Inferior parietal cortex (tissue), 1 donor: ENCODE data around the gene RTN4RL2.
A peak's percentile ranks its signal among the peaks of the same experiment; 100 is the strongest.
"Not testable (repeated sequence)": the region's sequence is repeated elsewhere in the genome, so short reads cannot be mapped to it uniquely, and the experiment has no call there.

Experiments used
- DNase-seq: peaks from one replicate; pipeline ENCODE4 v3.0.0-alpha.2; 2016; ENCODE audit errors: extremely low spot score

RTN4RL2 gene

GRCh38 chr11:57432714-57433163 is 27.6 kb upstream of the RTN4RL2 start:
- DNase-seq: peak; percentile 30

DNA sequence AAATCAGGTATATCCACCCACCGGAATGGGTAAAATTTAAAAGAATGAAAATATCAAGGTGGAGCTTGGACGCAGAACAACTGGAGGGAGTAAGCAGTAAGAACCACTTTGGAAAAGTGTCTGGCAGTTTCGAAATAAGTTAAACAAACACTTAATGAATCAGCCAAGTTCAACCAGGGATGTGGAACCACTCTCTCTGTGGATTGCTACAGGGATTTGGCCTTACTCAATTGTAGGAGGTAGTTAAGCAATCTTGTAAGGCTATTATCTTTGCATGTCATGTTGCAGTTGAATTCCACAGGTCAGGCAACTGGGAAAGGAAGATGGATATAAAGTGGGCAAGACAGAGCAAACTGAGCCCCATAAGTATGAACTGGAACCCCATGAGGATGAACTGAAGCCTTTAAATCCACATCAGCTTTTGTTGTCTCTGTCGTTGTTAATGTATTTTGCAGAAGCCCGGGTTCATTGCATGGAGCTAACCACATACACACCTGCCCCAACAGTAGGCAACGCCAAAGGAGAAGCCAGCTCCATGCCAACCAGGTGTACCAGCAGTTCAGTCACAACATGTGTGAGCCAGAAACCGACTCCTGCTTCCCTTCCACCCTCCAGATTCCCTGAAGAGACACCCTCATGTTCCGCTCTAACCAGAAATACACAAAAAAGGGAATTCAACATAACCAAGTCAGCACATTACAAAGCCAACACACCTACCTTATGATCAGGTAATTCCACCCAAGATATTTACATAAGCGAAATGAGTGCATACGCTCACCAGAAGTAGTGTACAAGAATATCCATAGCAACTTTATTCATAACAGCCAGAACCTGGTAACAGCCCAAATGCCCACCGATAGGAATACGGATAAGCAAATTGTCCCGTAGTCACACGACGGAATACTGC is 25.4 kb upstream of the RTN4RL2 start:
- DNase-seq: no peak

DNA sequence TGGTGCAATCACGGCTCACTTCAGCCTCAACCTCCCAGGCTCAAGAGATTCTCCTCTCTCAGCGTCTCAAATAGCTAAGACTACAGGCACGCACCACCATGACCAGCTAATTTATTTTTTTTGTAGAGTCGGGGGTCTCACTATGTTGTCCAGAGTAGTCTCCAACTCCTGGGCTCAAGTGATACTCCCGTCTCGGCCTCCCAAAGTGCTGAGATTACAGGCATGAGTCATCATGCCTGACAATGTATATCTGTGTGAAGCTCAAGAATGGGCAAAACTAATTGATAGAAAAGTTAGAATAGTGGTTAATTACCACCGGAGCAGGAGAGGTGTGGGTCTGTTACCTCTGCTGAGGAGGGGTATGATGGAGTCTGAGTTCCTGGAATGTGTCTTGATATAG is 24.3 kb upstream of the RTN4RL2 start:
- no peak for DNase-seq

- DNase-seq: no peak
Observed at GRCh38 chr11:57438345-57439285, 21.7 kb upstream of the RTN4RL2 start.

DNA sequence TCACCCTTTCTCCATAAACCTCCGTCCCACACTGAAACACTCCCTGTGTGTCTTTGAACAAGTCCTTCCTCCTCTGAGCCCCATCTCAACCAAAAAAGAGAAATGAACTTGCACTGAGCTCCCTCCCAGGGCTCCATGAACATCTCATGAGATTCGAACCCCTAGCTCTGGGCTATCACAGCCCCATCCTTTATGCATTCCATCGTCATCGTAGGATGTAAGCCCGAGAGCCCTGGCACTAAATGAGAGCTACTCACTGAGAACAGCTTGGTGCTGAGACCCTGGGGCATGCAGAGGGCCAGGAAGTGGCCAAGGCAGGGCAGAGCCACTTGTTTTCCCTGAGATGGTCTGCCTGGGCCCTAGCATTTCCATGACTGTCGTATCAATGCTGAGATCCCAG is 20.5 kb upstream of the RTN4RL2 start:
- no peak for DNase-seq

DNA sequence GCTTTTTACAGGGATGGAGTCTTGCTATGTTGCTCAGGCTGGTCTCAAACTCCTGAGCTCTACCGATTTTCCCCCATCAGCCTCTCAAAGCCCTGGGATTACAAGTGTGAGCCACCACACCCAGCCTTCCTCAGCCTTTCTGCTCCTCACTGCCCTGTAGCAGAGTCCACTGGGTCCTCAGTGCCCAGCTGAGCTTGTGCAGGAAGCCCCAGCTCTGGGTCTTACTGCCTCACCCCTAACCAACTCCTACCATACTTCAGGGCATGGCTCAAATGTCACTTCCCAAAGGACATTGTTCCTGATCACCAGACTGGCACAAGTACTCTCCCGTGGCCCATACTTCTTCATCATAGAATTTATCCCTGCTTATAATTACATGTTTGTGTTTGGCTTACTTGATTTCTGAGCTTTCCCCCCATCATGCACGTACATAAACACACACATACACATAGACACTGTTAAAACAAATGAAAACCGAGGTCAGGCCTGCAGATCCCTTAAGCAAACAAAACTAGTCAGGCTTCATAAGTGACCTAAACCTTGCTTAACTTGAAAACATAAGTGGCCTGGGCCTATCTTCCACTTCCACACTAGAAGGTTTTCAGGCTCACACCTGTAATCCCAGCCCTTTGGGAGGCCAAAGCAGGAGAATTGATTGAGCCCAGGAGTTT is 19.4 kb upstream of the RTN4RL2 start:
- DNase-seq: no peak

DNA sequence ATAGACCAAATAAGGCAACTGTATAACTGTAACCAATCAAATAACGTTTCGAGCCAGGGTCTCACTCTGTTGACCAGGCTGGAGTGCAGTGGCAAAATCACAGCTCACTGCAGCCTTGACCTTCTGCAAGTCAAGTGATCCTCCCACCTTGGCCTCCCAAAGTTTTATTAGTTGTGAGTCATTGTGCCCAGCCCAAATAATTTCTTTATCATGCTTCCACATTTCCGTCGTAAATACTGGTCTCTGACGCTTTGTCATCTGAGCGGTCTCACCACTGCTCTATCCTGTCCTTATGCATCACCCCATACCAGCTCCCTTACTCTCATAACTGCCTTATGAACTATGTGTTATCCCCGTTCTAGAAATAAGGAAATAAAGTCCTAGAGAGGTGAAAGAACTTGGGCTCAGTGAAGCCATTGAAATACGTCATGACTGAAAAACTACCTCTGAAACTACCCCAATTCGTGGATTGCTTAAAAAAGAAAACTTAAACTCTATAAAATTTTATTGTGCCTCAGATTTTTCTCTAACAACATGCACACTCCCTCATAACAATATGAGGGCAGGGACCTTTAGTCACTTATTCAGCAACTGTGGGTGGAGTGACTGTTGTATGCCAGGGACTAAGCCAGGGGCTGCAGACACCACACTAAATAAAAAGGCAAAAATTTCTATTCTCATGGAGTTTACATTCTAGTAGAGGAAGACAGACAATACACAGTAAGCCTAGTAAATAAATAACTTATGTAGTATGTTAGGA is 15.8 kb upstream of the RTN4RL2 start:
- no peak for DNase-seq

DNA sequence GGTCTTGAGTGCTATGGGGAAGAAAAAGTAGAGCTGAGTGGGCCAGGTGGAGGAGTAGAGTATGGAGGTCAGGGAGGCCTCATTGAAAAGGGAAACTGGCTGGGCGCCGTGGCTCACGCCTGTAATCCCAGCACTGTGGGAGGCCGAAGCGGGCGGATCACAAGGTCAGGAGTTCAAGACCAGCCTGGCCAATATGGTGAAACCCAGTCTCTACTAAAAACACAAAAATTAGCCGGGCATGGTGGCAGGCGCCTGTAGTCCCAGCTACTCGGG is 15.3 kb upstream of the RTN4RL2 start:
- DNase-seq: not testable (repeated sequence)

- no peak for DNase-seq
Observed at GRCh38 chr11:57446055-57446454, 14.3 kb upstream of the RTN4RL2 start.

- no peak for DNase-seq
Observed at GRCh38 chr11:57453543-57454177, 6.7 kb upstream of the RTN4RL2 start.

- DNase-seq: peak; percentile 89
Observed at GRCh38 chr11:57456960-57457642, 3.2 kb upstream of the RTN4RL2 start.

- DNase-seq: no peak
Observed at GRCh38 chr11:57457643-57458023, 2.7 kb upstream of the RTN4RL2 start.

GRCh38 chr11:57458060-57458409 is 2.3 kb upstream of the RTN4RL2 start:
- no peak for DNase-seq

- DNase-seq: no peak
Observed at GRCh38 chr11:57458410-57459163, 1.7 kb upstream of the RTN4RL2 start.

GRCh38 chr11:57459164-57460021 is 935 bp upstream of the RTN4RL2 start:
- no peak for DNase-seq

DNA sequence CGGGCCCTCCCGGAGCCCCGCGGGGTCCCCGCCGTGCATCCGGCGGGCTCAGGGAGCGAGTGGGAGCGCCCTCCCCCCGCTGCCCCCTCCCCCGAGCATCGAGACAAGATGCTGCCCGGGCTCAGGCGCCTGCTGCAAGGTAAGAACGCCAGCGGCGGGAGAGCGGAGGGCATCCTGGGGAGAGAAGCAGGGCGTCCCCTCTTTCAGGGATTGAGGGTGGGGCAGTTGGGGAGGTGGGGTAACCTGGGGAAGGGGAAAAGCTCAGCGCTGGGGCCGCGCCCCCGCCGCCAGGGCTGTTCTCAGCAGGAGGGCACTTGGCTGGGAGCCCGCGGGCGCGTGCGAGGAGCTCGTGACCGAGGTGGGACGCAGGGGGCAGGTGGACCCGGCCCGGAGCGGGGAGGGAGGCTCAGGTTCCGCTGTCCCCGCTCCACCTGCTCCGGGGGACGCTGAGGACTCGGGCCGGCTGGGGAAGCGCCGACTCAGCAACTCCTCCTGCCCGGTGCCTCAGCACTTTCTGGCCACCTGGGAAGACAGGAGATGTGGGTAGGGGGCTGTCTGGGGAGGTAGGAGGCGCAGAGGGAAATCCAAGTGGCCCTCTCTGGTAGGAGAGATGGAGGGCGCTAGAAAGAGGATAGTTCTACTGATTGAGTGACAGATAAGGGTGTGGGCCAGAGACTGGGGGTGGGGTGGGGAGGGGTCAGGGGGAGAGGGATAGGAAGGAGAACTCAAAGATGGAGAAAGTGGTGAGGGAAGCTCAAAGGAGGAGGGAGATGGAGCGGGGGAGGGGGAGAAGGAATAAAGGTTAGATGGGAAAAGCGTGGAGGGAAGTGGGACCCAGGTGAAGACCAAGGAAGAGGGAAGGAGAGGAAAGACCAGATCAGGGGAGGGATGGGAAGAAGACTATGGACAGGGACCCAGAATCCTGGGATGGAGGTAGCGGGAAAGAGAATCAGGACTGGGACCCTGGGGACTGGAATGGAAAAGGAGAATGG is 726 bp downstream of the RTN4RL2 start:
- no peak for DNase-seq

DNA sequence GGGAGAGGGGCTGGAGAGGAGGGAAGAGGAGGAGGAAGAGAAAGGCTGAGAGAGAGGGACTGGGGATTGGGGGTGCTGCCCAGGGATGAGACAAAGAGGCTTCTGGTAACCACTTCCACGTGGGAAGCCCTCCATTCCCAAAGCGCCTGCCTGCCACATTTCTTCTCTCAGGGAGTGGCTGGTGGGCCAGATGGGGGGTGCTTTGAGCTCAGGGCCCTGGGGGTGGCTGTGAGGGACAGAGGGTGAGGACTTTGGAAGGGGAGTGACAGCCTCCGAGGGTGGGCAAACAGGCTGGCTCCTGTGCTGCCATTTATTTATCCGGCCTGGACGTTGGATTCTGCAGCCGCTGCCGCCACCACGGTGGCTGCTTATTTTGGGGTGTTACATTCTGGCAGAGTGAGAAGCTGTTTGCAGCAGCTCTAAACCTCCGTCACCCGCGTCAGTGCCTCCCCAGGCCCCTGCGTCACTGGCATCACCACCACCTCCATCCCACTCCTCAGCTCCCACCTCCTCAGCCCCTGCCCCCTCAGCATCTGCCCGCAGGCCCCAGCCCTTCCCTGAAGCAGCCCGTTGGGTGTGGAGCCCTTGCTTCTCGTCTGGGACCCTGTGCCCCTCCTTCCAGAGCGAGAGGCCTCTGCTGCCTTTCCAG is 1.6 kb downstream of the RTN4RL2 start:
- no peak for DNase-seq
